ENCODE results near the gene CCL19. TPM values are rescaled to one million over a fixed set of nuclear protein-coding genes. Genes with fewer than 3 reads are reported as not detected.

The CCL19 gene
- total and polyA plus RNA-seq, 2 experiments from 2014 or later: not detected

GRCh38 chr9:34652602-34653000 lies 38.5 kb downstream of the CCL19 start:
- H3K36me3 ChIP-seq: peaks cover 18% of the 10 kb centered on the region
- peak overlapping the region; percentile 81 for H3K27ac ChIP-seq
- peak in 1 of 2 donors; percentile 20 for DNase-seq (ENCODE audit: low read depth in 1 of 2, low spot score in 1 of 2)
- no peaks in the 10 kb centered on the region for H3K9me3 ChIP-seq (ENCODE audit: low read depth)
- TF ChIP-seq CTCF (IDR thresholded peaks at IDR 0.05; ENCODE audit: low read depth, low read length): no peak
- H3K27me3 ChIP-seq: no peaks in the 10 kb centered on the region
- H3K4me3 ChIP-seq: peak overlapping the region; percentile 21
- H3K4me1 ChIP-seq (ENCODE audit: low read depth): peaks cover 41% of the 10 kb centered on the region

- TF ChIP-seq CTCF (IDR thresholded peaks at IDR 0.05; ENCODE audit: low read depth, low read length): no peak
- Histone ChIP-seq H3K27me3 (no peaks in the 10 kb centered on the region), H3K4me3 (peak within 1 kb of the TSS; percentile 21), H3K27ac (peak within 1 kb of the TSS; percentile 81), H3K36me3 (peaks cover 18% of the 10 kb centered on the region), H3K9me3 (ENCODE audit: low read depth) (no peaks in the 10 kb centered on the region), H3K4me1 (ENCODE audit: low read depth) (peaks cover 44% of the 10 kb centered on the region)
- DNase-seq (ENCODE audit: low read depth in 1 of 2, low spot score in 1 of 2): peak; percentile 83 to 92
These were observed 39.0 kb downstream of the CCL19 start, which contains the start of gene IL11RA for GRCh38 chr9:34651876-34652601. TSS of gene IL11RA (plus strand) at chr9:34652185. CDS start at chr9:34655218, 3,033 bp downstream.

GRCh38 chr9:34651321-34651720 lies 39.8 kb downstream of the CCL19 start:
- Histone ChIP-seq H3K36me3 (peaks cover 18% of the 10 kb centered on the region), H3K4me1 (ENCODE audit: low read depth) (peaks cover 44% of the 10 kb centered on the region), H3K27ac (peak overlapping the region; percentile 81), H3K9me3 (ENCODE audit: low read depth) (no peaks in the 10 kb centered on the region), H3K27me3 (no peaks in the 10 kb centered on the region), H3K4me3 (peak overlapping the region; percentile 21)
- TF ChIP-seq CTCF (IDR thresholded peaks at IDR 0.05; ENCODE audit: low read depth, low read length): no peak
- DNase-seq (ENCODE audit: low read depth in 1 of 2, low spot score in 1 of 2): peak in 1 of 2 donors; percentile 69

- Histone ChIP-seq H3K27me3 (no peaks in the 10 kb centered on the region), H3K36me3 (peaks cover 18% of the 10 kb centered on the region), H3K9me3 (ENCODE audit: low read depth) (no peaks in the 10 kb centered on the region), H3K27ac (peak overlapping the region; percentile 81), H3K4me1 (ENCODE audit: low read depth) (peaks cover 49% of the 10 kb centered on the region), H3K4me3 (no peak overlapping the region)
- no peak for TF ChIP-seq CTCF (IDR thresholded peaks at IDR 0.05; ENCODE audit: low read depth, low read length)
- peak in 1 of 2 donors; percentile 80 for DNase-seq (ENCODE audit: low read depth in 1 of 2, low spot score in 1 of 2)
These were observed 40.3 kb downstream of the CCL19 start for GRCh38 chr9:34650816-34651215.

DNA sequence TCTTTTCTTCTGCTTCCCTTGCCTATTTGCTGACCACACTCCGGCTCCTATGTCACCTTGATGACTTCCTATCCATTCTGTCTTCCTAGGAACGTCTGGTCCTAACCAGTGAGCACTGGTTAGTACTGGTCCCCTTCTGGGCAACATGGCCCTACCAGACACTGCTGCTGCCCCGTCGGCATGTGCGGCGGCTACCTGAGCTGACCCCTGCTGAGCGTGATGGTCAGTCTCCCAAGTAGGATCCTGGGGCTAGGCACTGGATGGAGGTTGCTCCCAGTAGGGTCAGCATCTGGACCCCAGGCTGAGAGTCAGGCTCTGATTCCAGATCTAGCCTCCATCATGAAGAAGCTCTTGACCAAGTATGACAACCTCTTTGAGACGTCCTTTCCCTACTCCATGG lies 42.4 kb downstream of the CCL19 start:
- no peaks in the 10 kb centered on the region for H3K27me3 ChIP-seq
- peaks cover 18% of the 10 kb centered on the region for H3K36me3 ChIP-seq
- H3K4me1 ChIP-seq (ENCODE audit: low read depth): peaks cover 35% of the 10 kb centered on the region
- H3K4me3 ChIP-seq: no peak overlapping the region
- no peak for DNase-seq (ENCODE audit: low read depth in 1 of 2, low spot score in 1 of 2)
- no peaks in the 10 kb centered on the region for H3K9me3 ChIP-seq (ENCODE audit: low read depth)
- H3K27ac ChIP-seq: no peak overlapping the region
- no peak for TF ChIP-seq CTCF (IDR thresholded peaks at IDR 0.05; ENCODE audit: low read depth, low read length)

All from cardiac muscle cell (in vitro differentiated cells and primary cell).